PFSK-1 (cell line): ENCODE results near the gene WDR35.

Experiments
- FOXP2 ChIP-seq: optimal IDR thresholded peaks from 2 replicates; pipeline ENCODE3; 2011; ENCODE audit warnings: borderline replicate concordance, control low read depth, inconsistent platforms; ENCODE audit not compliant: insufficient read depth; ENCODE audit errors: extremely low read length, extremely low read depth
- POLR2AphosphoS5 ChIP-seq: IDR thresholded peaks from 2 replicates; pipeline ENCODE4 v1.6.1; 2012; ENCODE audit warnings: low read depth, mild to moderate bottlenecking, control low read depth, low read length, moderate library complexity
- REST ChIP-seq, 2 experiments: IDR thresholded peaks; 2 replicates each; pipeline versions ENCODE4 v1.6.1 to v1.8.0; 2011 to 2012; ENCODE audit warnings: low read depth in 2 of 2, low read length in 2 of 2, control low read depth in 1 of 2, inconsistent platforms in 1 of 2, mild to moderate bottlenecking in 1 of 2, moderate library complexity in 1 of 2; ENCODE audit not compliant: insufficient read depth in 1 of 2
- SIN3A ChIP-seq: IDR thresholded peaks from 2 replicates; pipeline ENCODE4 v1.6.1; 2012; ENCODE audit warnings: mild to moderate bottlenecking, low read length, moderate library complexity, borderline replicate concordance; ENCODE audit not compliant: insufficient read depth
- TAF1 ChIP-seq: IDR thresholded peaks from 2 replicates; pipeline ENCODE4 v1.6.1; 2012; ENCODE audit warnings: low read length, control low read depth, borderline replicate concordance; ENCODE audit not compliant: insufficient read depth

The WDR35 gene

GRCh38 chr2:20012032-20012281 lies 22.1 kb upstream of the WDR35 start:
- TF ChIP-seq REST (IDR thresholded peaks at IDR 0.05; ENCODE audit: insufficient read depth in 1 of 2, low read depth in 2 of 2, low read length in 2 of 2), result no peak
- TF ChIP-seq SIN3A, result no peak
- no peak for TF ChIP-seq POLR2AphosphoS5
- TF ChIP-seq FOXP2, result no peak
- TF ChIP-seq TAF1, result no peak

GRCh38 chr2:20011276-20012031 lies 21.5 kb upstream of the WDR35 start:
- TF ChIP-seq REST (IDR thresholded peaks at IDR 0.05; ENCODE audit: insufficient read depth in 1 of 2, low read depth in 2 of 2, low read length in 2 of 2) (no peak), FOXP2 (no peak), TAF1 (no peak), POLR2AphosphoS5 (no peak), SIN3A (no peak)

GRCh38 chr2:20008703-20009102 lies 18.8 kb upstream of the WDR35 start:
- TF ChIP-seq POLR2AphosphoS5 (no peak), TAF1 (no peak), FOXP2 (no peak), REST (IDR thresholded peaks at IDR 0.05; ENCODE audit: insufficient read depth in 1 of 2, low read depth in 2 of 2, low read length in 2 of 2) (no peak), SIN3A (no peak)

GRCh38 chr2:20005891-20006470 lies 16.1 kb upstream of the WDR35 start:
- TF ChIP-seq SIN3A (no peak), REST (IDR thresholded peaks at IDR 0.05; ENCODE audit: insufficient read depth in 1 of 2, low read depth in 2 of 2, low read length in 2 of 2) (no peak), TAF1 (no peak), POLR2AphosphoS5 (no peak), FOXP2 (no peak)

- TF ChIP-seq TAF1 (no peak), POLR2AphosphoS5 (no peak), FOXP2 (no peak), REST (IDR thresholded peaks at IDR 0.05; ENCODE audit: insufficient read depth in 1 of 2, low read depth in 2 of 2, low read length in 2 of 2) (no peak), SIN3A (no peak)
Measured at GRCh38 chr2:20005067-20005627, 15.2 kb upstream of the WDR35 start.
